HG02973 (cell line): ENCODE data around the gene COL5A1.
"Not testable (repeated sequence)": the region's sequence is repeated elsewhere in the genome, so short reads cannot be mapped to it uniquely, and the experiment has no call there.

Source experiments
- ATAC-seq: cut with Tn5 transposase; IDR thresholded peaks from one replicate; pipeline ENCODE4 v1.9.1; 2021; ENCODE audit warnings: moderate library complexity; ENCODE audit not compliant: unreplicated experiment

The COL5A1 gene

DNA sequence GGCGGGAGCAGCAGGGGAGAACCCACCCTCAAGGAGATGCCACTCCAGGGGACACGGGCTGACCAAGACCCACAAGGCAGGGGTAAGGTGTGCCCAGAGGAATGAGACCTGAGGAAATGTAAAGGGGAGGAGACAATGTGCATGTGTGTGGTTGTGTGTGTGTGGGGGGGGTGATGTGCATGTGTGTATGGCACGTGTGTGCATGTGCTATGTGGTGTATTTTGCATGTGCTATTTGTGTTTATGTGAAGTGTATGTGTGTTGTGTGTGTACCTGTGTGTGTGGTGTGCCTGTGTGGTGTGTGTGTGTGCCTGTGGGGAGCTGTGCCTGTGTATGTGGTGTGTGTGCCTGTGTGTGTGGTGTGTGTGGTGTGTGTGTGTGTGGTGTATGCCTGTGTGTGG is 205.5 kb downstream of the COL5A1 start:
- no peak for ATAC-seq

DNA sequence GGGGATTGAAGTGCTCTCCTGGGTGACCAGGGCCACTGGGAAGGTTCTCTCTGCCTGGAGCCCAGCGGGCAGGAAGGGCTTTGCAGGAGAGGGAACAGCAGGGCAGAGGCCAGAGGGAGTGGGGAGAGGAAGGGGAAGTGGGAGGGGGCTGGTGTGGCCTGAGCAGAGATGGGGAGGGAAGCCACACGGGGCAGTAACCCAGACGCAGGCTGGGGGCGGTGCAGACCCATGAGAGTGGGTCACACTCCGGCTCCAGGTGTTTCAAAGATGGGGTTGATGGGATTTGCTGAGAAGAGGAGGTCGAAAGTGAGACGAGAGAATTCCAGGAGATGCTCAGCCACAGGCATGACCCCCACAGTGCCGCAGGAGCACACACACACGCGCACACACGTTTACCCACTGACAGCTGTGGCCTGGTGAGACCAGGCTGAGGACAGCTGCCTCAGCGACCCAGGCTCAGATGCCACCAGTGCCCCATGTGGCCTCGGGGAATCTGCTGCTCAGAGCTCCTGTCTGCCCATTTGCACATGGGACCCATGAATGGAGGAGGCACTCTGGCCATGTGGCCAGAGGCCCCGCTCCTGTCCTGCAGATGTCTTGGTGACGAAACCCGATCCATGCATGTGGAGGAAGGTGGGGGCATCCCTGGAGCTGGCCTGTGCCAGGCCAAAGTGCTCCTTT is 206.3 kb downstream of the COL5A1 start:
- ATAC-seq = no peak

DNA sequence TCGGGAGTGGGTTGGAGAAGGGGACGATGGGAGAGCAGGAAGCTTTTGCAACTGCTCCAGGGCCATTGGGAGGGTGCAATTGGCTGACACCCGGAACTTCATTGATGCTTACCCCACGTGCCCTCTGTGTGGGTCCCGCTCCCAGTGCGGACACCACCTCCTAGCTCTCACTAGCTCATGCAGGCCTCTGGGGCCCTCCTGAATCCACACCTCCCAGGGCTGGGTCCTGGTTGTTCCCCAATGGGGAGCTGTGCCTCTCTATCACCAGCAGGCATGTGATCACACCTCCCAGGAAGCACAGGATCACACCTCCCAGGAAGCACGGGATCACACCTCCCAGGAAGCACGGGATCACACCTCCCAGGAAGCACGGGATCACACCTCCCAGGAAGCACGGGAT is 206.9 kb downstream of the COL5A1 start:
- no peak for ATAC-seq

DNA sequence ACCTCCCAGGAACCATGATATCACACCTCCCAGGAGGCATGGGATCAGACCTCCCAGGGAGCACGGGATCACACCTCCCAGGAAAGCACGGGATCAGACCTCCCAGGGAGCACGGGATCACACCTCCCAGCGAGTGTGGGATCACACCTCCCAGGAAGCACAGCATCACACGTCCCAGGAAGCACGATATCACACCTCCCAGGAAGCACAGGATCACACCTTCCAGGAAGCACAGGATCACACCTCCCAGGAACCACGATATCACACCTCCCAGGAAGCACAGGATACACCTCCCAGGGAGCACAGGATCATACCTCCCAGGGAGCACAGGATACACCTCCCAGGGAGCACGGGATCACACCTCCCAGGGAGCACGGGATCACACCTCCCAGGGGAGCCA is 209.0 kb downstream of the COL5A1 start:
- no peak for ATAC-seq

GRCh38 chr9:134851020-134851419 is 209.4 kb downstream of the COL5A1 start:
- no peak for ATAC-seq

DNA sequence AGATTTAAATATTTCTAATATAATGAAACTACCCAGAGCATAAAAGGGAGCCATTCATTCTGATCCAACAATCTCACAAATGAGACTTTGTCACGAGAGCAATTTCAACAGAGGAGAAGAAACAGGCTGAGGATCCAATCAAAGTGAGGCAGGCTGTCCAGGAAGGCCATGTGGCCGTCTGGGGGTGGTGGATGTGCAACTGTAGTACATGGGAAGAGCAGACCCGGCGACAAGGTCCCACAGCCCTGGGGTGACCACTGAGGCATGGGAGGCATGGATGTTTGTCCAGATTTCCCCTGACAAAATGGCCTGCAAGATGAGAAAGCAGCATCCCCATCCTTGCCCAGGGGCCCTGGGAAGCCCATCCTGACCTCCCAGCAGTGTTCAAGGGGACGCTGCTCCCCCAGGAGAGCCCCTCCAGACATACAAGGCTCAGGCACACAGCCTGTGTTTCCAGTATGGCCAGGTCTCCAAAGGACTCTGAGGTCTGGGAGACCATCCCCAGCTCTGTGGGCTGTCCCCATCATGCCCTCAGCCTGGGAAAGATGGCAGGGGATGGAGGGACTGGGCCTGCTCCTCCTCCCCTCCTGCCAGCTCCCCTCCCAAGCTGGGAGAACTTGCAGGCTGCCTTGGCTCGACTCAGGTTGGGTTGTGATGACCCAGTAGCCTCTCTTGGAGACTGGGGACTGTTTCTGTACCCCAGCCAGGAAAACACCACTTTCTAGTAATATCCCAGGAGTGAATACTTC is 211.5 kb downstream of the COL5A1 start:
- no peak for ATAC-seq

- no peak for ATAC-seq
Observed at GRCh38 chr9:134853893-134854292, 212.3 kb downstream of the COL5A1 start.

DNA sequence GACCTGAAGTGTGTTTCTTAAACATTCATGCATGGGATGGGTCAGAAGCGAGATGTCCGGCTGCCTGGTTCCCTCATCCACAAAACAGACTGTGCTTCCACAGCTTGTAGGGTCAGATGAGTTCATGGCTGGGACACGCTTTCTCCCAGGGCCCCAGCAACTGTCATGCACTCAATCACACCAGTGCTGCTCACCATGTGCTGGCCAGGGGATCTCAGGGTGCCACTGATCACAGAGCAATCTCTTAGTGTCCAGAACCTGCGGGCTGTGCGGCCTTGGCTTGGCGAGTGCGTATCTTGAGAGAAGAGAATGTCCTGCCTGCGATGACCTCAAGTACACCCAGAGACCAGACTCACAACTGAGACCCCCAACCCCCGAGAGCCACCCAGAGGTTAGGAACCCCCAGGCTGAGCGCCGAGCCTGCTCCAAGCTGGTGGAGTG is 213.0 kb downstream of the COL5A1 start:
- ATAC-seq = no peak

- ATAC-seq = no peak
Observed at GRCh38 chr9:134855231-134855899, 213.8 kb downstream of the COL5A1 start.

DNA sequence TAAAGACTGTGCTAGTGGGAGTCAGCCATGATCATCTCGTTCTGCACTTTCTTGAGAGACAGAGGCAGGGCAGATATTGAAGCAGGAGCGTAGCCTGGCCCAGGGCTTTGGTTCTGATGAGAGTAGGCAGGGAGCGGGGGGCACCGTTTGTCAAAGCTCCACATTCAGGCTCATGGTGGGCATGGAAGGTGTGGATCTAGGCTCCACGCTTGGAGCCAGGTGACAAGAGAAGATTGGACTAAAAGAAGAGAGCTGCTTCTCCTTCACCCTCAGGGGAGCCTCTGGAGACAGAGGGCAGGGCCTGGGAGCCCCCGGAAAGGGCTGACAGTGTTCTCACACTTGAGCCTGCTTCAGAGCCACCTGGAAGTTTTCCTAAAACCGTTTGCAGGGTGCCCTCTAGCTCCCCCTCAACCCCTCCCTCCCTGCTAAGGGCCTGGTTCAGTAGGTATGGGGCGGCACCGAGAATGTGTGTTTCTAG is 214.3 kb downstream of the COL5A1 start:
- ATAC-seq = no peak

GRCh38 chr9:134857451-134857850 is 215.8 kb downstream of the COL5A1 start:
- not testable (repeated sequence) for ATAC-seq

GRCh38 chr9:134858051-134858841 is 216.6 kb downstream of the COL5A1 start:
- peak; percentile 74 for ATAC-seq

GRCh38 chr9:134860510-134860909 is 218.9 kb downstream of the COL5A1 start:
- no peak for ATAC-seq

GRCh38 chr9:134861595-134862334 is 220.2 kb downstream of the COL5A1 start:
- ATAC-seq = no peak

DNA sequence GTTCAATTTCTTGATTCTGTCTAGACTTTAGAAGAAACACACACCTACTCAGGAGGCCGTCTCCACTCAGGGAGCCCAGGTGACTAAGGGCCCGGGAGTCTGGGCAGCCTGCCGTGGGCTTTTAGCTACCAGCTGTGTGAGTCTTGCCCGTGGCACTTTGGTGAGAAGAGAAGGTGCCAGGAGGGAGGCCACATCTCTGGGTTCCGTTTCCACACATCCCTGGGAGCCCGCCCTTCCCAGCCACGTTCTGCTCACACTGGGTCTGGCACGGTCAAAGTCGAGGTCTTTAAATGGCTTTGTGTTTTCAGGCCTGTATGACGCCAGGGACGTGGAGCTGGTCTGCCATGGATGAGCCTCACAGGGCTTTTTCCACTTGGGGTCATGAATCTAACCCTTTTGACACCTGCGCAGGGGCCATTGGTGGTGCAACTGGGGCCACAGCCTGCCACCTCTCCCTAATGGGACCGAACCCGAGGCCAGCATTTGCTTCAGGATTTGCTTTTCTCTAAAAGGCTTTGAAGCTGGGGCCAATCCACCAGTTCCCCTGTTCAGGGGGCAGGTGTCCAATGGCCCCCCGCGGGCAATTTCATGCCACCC is 221.8 kb downstream of the COL5A1 start:
- no peak for ATAC-seq

DNA sequence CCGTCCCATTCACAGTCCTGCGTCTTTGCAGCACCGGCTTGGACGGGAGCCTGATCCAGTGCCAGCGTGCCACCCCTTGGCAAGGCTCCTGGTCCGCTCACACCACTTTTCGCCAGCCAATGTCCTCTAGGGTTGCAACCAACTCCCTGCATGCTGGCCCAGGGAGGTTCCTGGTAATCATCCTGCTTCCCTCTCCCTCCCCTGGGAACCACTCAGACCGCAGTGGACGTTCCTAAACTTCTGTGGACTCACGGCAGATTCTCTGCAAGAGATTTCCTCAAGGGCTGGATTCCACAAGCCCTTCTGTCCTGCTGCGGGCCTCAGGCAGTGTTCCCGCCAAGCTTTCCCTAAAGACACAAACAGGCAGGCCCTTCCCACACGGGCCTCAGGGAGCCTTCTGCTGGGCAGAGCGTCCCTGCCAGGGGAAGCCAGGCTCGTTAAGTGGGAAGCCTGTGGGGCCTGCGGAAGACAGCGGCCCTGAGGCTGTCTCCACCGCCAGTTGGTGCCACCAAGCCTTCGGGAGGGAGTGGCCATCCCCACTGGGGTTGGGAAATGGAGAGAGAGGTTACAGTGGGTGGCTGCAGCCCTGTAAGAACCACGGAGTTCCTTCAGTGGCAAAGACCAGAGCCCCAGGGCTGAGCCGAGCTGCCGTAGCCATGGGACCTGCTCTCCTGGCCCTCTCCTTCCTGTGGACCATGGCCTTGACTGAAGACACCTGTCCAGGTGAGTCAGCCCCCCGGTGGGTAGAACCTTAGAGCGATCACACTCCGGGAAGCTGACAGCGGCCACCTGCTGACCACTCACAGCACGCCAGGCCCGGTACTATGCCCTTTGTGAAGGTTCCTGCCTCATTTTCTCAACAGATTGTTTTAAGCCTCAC is 222.6 kb downstream of the COL5A1 start:
- ATAC-seq = no peak

GRCh38 chr9:134864821-134865190 is 223.2 kb downstream of the COL5A1 start:
- no peak for ATAC-seq

DNA sequence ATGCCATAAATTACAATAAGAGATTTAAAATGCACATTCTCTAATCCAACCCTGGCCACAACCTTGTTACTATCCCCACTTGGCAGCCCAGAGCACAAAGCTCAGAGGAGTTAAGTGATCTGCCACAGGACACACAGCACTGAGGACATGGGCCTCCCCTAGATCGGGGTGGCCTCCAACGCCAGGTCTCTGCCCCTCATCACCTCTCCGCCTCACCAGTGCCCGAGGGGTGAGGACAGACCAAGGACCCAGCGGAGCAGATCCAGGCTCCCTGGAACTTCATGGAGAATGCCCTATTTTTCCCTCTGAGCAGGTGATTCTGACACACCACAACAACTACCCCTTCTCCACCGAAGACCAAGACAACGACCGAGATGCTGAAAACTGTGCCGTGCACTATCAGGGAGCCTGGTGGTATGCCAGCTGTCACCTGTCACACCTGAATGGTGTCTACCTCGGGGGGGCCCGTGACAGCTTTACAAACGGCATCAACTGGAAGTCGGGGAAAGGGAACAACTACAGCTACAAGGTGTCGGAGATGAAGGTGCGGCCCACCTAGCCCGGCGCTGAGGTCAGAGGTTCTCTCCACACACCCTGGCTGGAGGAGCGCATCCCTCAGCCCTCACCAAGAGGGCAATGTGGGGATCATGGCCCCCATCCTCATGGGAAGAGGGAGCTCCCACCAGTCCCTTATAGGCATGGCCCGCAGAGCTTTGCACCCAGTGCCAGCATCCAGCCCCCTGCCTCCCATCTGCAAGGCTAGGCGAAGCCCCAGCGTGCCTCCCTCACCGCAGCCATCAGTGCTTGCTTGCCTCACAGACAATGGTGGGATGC is 226.5 kb downstream of the COL5A1 start:
- ATAC-seq = no peak
